ENCODE measurements around the gene SLC23A2. TPM values are rescaled to one million over a fixed set of nuclear protein-coding genes. Genes with fewer than 3 reads are reported as not detected.

The SLC23A2 gene
- total and polyA plus RNA-seq, 12 donors = 51.0 to 294 (median 145) TPM

DNA sequence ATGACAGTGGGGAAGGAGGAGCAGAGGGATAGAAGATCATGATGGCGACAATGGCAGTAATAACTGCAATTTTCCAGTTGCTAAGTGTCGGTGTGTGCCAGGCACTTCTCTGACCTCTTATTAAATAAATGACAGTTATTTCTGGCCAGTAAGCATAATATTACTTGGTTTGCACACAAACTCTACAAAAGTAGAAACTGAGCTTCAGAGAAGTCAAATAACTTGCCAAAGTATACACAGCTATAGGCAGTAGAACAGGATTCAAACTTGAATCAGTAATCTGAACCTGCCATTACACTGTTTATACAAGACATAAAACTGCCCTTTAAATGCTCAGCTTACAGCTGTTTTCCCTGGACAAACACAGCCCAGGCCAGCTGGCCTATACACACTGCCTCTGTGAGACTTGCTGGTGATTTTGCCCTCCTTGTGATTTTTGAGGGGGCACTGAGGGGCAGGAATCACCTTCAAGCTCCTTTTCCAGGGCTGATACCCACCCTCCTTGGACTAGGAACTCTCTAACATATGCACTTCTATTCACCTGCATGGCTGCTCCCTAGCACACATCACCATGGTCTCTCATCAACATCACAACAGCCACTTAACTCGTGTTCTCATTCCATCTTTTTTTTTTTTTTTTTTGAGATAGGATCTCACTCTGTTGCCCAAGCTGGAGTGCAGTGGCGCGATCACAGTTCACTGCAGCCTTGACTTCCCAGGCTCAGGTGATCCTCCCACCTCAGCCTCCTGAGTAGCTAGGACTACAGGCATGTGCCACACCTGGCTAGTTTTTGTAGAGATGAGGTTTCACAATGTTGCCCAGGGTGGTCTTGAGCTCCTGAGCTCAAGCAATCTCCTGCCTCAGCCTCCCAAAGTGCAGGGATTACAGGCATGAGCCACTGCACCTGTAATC, 63.6 kb downstream of the SLC23A2 start:
- TF ChIP-seq POLR2A (IDR thresholded peaks at IDR 0.05) (no peak), CTCF (IDR thresholded peaks at IDR 0.05) (no peak)
- WGBS, 4 donors = 30 to 43% (median 39%) methylated on average over 5 of the region's 5 CpGs
- Histone ChIP-seq H3K4me1 (replicated peaks in 1 of 2) (peaks cover 15 to 50% of the 10 kb centered on the region in 2 donors), H3K27ac (peak overlapping the region; percentile 47 to 91 (median 82)), H3K36me3 (replicated peaks in 1 of 2) (no peaks in the 10 kb centered on the region), H3K27me3 (no peaks in the 10 kb centered on the region), H3K4me3 (peak overlapping the region in 1 of 4 donors; percentile 13), H3K9me3 (replicated peaks in 1 of 3) (no peaks in the 10 kb centered on the region)
- intact Hi-C loops (cut with DNase I) = loop anchor here in 1 of 2 donors (10.0 kb wide), 1 partner anchor 63 kb away; no protein-coding TSS in a partner anchor
- peak in 2 of 7 donors; percentile 10 to 36 for DNase-seq

- peak overlapping the region in 1 of 4 donors; percentile 13 for H3K4me3 ChIP-seq
- intact Hi-C loops (cut with DNase I) = loop anchor here in 1 of 2 donors (10.0 kb wide), 1 partner anchor 62 kb away; no protein-coding TSS in a partner anchor
- H3K36me3 ChIP-seq (replicated peaks in 1 of 2) = peaks cover 0 to 6% of the 10 kb centered on the region in 2 donors
- TF ChIP-seq CTCF (IDR thresholded peaks at IDR 0.05) = no peak
- TF ChIP-seq POLR2A (IDR thresholded peaks at IDR 0.05) = peak in 1 of 2 donors; percentile 58
- WGBS, 4 donors = 45 to 54% (median 48%) methylated on average over 12 of the region's 12 CpGs
- H3K9me3 ChIP-seq (replicated peaks in 1 of 3) = no peaks in the 10 kb centered on the region
- DNase-seq = peak; percentile 67 to 89 (median 82)
- no peaks in the 10 kb centered on the region for H3K27me3 ChIP-seq
- H3K27ac ChIP-seq = peak overlapping the region; percentile 71 to 91 (median 82)
- peaks cover 15 to 50% of the 10 kb centered on the region in 2 donors for H3K4me1 ChIP-seq (replicated peaks in 1 of 2)
Observed at GRCh38 chr20:4936851-4937406, 64.4 kb downstream of the SLC23A2 start.

DNA sequence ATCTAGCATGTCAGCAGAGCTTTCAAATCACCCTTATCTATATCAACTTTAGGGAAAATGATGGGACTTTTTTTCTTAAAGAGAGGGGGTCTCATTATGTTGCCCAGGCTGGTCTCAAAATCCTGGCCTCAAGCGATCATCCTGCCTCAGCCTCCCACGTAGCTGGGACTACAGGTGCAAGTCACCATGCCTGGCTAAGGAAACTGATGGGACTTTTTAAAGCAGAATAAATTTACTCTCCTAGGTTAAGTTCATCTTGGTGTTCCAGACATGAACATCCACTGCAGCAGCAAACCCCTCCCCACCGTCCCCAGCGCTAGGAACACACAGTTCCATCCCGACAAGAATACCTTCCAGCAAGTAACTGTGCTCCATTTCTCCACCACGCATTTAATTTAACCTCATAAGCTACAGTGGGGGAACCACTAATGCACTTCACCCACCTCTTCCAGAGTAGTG, 64.9 kb downstream of the SLC23A2 start:
- H3K27ac ChIP-seq = peak overlapping the region; percentile 71 to 91 (median 82)
- WGBS, 4 donors = 41 to 55% (median 50%) methylated on average over 5 to 6 of the region's 6 CpGs
- intact Hi-C loops (cut with DNase I) = loop anchor here in 1 of 2 donors (10.0 kb wide), 1 partner anchor 62 kb away; no protein-coding TSS in a partner anchor

More for the DNA sequence above, 64.9 kb downstream of the SLC23A2 start:
- no peaks in the 10 kb centered on the region for H3K27me3 ChIP-seq
- peaks cover 15 to 47% of the 10 kb centered on the region in 2 donors for H3K4me1 ChIP-seq (replicated peaks in 1 of 2)
- no peak for TF ChIP-seq POLR2A (IDR thresholded peaks at IDR 0.05)
- TF ChIP-seq CTCF (IDR thresholded peaks at IDR 0.05) = no peak
- peak in 1 of 7 donors; percentile 54 for DNase-seq
- H3K36me3 ChIP-seq (replicated peaks in 1 of 2) = peaks cover 0 to 8% of the 10 kb centered on the region in 2 donors
- peak overlapping the region in 1 of 4 donors; percentile 13 for H3K4me3 ChIP-seq
- H3K9me3 ChIP-seq (replicated peaks in 1 of 3) = no peaks in the 10 kb centered on the region
